ENCODE measurements around the gene DNAH8. TPM values are rescaled to one million over a fixed set of nuclear protein-coding genes. Genes with fewer than 3 reads are reported as not detected.

The DNAH8 gene
- polyA plus RNA-seq, 1 of the 3 experiments (the other 2 are of a cell fraction): not detected

GRCh38 chr6:38944655-38945279, 229.7 kb downstream of the DNAH8 start:
- Histone ChIP-seq H3K36me3 (replicated peaks in 1 of 2; ENCODE audit: control insufficient read depth in 1 of 2, insufficient read depth in 2 of 2, low read length in 1 of 2) (no peaks in the 10 kb centered on the region), H3K27ac (ENCODE audit: low read depth in 2 of 2, low read length in 1 of 2) (no peak overlapping the region), H3K9me3 (no peaks in the 10 kb centered on the region), H3K27me3 (ENCODE audit: insufficient read depth) (no peaks in the 10 kb centered on the region), H2AFZ (ENCODE audit: low read depth) (no peak overlapping the region), H3K79me2 (ENCODE audit: insufficient read depth) (no peaks in the 10 kb centered on the region), H3K4me2 (no peak overlapping the region), H3K4me3 (ENCODE audit: low read depth in 2 of 2, low read length in 1 of 2) (no peak overlapping the region), H3K4me1 (ENCODE audit: control insufficient read depth in 1 of 2, insufficient read depth in 2 of 2, low read depth in 1 of 2, low read length in 1 of 2) (no peaks in the 10 kb centered on the region), H3K9ac (no peak overlapping the region), H3F3A (replicated peaks; ENCODE audit: insufficient read depth) (no peaks in the 10 kb centered on the region), H3K9me2 (no peaks in the 10 kb centered on the region), H4K20me1 (ENCODE audit: insufficient read depth) (no peaks in the 10 kb centered on the region)
- ChIA-PET CTCF (interaction anchor here (0.6 to 1.9 kb wide), 7 partner anchors 11 to 403 kb away, joined by 3 to 8 read pairs (median 3); no protein-coding TSS in a partner anchor), POLR2A (no interaction called here)
- no peak for TF ChIP-seq FOXM1 (IDR thresholded peaks at IDR 0.05; ENCODE audit: low read depth)
- no peak for TF ChIP-seq ELF1 (IDR thresholded peaks at IDR 0.05)
- no peak for TF ChIP-seq POLR2AphosphoS5 (IDR thresholded peaks at IDR 0.05; ENCODE audit: low read depth, low read length)
- no peak for TF ChIP-seq FOSL2 (IDR thresholded peaks at IDR 0.05; ENCODE audit: borderline replicate concordance, low read depth)
- TF ChIP-seq CHD2 (IDR thresholded peaks at IDR 0.05; ENCODE audit: low read length, partially characterized antibody): no peak
- TF ChIP-seq MAX (IDR thresholded peaks at IDR 0.05; ENCODE audit: low read depth): no peak
- TF ChIP-seq REST (IDR thresholded peaks at IDR 0.05; ENCODE audit: low read depth, low read length): no peak
- no peak for TF ChIP-seq PBX3 (IDR thresholded peaks at IDR 0.05)
- no peak for TF ChIP-seq SMC3 (IDR thresholded peaks at IDR 0.05; ENCODE audit: low read depth, low read length)
- no peak for TF ChIP-seq GATA2 (CRISPR knock-in tag; IDR thresholded peaks at IDR 0.05)
- no peak for TF ChIP-seq FOXJ3 (CRISPR knock-in tag; IDR thresholded peaks at IDR 0.05)
- TF ChIP-seq SIN3A (IDR thresholded peaks at IDR 0.05; ENCODE audit: borderline replicate concordance, low read depth, low read length): no peak
- no peak for TF ChIP-seq TAF1 (IDR thresholded peaks at IDR 0.05; ENCODE audit: borderline replicate concordance, low read depth, low read length)
- no peak for DNase-seq
- 23% methylated on average over 1 of the region's 1 CpG for WGBS (ENCODE audit: low lambda C conversion rate)
